NCI-H128 (cell line): Measurements from ENCODE around the gene TSC22D4.
A peak's percentile ranks its signal among the peaks of the same experiment; 100 is the strongest.
"Not testable (repeated sequence)": the region's sequence is repeated elsewhere in the genome, so short reads cannot be mapped to it uniquely, and the experiment has no call there.

Source experiments
- DNase-seq: peaks from one replicate; lab custom pipeline; 2025; ENCODE audit not compliant: unreplicated experiment; lab: John Stamatoyannopoulos, UW

Gene TSC22D4

GRCh38 chr7:100478958-100479660 is at the start of gene TSC22D4:
TSC22D4 (minus strand) TSS chr7:100479214; CDS start chr7:100478038, 1,176 bp downstream.
- peak; percentile 57 for DNase-seq

GRCh38 chr7:100528108-100528866 is 49.3 kb upstream of the TSC22D4 start:
- DNase-seq: not testable (repeated sequence)

DNA sequence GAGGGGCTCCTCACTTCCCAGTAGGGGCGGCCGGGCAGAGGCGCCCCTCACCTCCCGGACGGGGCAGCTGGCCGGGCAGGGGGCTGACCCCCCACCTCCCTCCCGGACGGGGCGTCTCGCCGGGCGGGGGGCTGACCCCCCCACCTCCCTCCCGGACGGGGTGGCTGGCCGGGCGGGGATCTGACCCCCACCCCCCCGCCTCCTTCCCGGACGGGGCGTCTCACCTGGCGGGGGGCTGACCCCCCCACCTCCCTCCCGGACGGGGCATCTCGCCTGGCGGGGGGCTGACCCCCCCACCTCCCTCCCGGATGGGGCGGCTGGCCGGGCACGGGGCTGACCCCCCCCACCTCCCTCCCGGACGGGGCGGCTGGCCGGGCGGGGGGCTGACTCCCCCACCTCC is 44.2 kb upstream of the TSC22D4 start:
- not testable (repeated sequence) for DNase-seq

GRCh38 chr7:100521909-100522593 is 43.0 kb upstream of the TSC22D4 start:
- not testable (repeated sequence) for DNase-seq

GRCh38 chr7:100521076-100521475 is 42.1 kb upstream of the TSC22D4 start:
- DNase-seq: no peak

DNA sequence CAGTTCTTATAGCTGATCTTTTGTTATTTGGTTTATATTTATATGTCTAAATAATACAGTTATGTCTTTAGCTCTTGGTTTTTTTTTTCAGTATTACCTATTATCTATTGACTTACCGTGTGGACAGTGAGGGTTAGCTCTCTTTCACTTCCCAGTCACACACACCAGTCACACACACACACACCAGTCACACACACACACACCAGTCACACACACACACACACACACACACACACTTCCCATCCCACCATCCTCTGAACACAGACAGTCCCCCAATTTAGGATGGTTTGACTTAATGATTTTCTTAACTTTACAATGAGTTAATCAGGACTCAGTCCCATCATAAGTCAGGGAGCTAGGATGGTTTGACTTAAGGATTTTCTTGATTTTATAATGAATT is 41.1 kb upstream of the TSC22D4 start:
- no peak for DNase-seq

GRCh38 chr7:100519580-100519979 is 40.6 kb upstream of the TSC22D4 start:
- DNase-seq: no peak

- DNase-seq: no peak
Measured at GRCh38 chr7:100517305-100517704, 38.3 kb upstream of the TSC22D4 start.

DNA sequence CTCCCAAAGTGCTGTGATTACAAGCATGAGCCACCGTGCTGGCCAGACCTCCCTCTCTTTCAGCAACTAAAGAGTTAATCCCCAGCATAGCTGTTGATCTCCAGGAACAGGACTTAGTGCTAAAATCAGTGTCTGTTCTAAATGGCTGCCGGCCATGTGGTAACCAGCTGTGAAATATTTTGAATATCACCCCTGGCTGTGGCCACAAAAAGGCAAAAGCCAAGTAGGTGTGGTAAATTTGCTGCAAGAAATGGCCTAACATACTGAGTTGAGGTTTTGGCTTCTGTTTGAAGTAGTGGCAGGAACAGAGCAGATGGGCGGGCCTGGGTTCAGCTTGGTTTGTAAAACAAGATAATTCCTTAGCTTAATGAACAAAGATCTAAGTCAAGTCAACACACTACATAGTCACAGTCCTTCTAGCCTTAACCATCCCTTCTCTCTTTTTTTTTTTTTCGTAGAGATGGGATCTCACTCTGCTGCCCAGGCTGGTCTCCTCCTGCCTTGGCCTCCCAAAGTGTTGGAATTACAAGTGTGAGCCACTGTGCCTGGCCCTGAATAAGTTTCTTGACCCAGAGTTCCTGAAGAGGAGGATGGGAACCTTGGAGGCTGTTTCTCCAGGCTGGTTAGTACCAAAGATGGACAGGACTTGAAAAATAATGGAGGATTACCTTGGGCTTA is 37.3 kb upstream of the TSC22D4 start:
- no peak for DNase-seq

- DNase-seq: no peak
Measured at GRCh38 chr7:100515072-100515532, 36.1 kb upstream of the TSC22D4 start.

GRCh38 chr7:100513212-100513810 is 34.3 kb upstream of the TSC22D4 start:
- DNase-seq: no peak

DNA sequence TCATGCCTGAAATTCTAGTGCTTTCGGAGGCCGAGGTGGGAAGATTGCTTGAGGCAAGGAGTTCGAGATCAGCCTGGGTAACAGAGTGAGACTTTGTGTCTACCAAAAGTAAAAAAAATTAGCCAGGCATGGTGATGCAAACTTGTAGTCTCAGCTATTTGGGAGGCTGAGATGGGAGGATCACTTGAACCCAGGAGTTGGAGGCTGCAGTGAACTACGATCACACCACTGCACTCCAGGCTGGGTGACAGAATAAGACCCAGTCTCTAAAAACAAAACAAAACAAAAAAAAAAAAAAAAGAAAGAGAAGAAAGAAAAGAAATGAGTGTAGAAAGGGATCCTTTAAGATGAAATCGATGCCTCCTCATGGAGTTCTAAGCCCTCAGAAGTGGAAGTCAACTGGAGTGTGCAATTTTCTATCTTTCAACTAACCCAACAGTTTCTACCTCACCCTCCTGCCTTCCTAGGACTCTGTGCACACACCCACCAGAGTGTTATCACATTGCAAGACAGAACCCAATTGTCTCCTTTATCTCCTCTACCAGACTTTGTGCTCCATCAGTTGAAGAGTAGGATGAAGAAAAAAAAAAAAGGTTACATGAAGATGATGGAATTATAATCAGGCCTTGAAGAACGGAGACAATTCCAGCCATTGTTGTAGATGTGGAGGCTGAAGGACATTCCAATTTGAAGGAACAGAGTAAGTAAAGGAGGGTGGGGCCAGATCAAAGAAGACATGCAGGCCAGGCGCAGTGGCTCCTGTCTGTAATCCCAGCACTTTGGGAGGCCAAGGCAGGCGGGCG is 31.6 kb upstream of the TSC22D4 start:
- no peak for DNase-seq

DNA sequence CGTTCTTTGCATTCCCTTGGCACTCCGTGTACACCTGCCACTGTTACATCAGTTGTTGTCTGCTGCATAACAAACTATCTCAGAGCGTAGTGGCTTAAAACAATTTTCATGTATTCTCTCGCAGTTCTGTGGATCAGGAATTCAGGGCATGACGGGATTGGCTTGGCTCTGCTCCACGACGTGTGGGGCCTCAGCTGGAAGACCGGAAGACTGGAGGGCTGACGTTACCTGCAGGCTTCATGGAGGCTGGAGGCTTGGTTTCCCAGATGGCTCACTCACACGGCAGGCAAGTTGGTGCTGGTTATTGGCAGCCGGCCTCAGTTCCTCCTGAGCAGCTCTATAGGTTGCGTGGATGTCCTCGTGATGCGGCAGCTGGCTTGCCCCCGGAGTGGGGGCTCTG is 30.2 kb upstream of the TSC22D4 start:
- no peak for DNase-seq

DNA sequence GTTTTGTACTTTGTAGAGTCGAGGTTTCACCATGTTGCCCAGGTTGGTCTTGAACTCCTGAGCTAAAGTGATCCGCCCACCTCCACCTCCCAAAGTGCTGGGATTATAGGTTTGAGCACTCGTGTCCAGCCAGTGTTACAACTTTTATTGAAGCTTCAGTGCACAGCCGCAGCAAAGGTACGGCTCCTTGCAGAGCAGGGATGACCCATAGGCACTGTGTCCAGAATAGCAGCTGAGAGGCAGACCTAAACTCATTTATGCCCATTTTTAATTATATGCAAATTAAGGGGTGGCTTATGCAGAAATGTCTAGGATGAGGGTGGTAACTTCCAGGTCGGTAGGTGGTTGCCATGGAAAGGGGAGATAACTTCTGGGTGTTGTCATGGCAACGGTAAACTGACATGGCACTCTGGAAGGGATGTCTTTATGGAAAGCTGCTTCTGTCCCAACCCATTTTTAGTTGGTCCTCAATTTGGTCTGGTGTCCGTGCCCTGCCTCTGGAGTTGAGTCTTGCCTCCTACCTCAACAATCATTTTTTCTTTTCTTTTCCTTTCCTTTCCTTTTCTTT is 27.4 kb upstream of the TSC22D4 start:
- DNase-seq: no peak

- no peak for DNase-seq
Measured at GRCh38 chr7:100504887-100505611, 26.0 kb upstream of the TSC22D4 start.

DNA sequence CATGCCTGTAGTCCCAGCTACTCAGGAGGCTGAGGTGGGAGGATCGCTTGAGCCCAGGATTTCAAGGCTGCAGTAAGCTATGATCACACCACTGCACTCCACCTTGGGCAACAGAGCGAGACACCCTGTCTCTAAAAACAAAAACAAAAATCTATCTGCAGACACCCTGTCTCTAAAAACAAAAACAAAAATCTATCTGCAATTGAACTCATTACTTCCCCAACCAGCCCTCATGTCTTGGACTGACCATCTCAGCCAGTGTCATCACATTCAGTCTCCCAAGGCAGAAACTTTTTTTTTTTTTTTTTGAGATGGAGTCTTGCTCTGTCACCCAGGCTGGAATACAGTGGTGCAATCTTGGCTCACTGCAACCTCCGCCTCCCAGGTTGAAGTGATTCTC is 25.0 kb upstream of the TSC22D4 start:
- DNase-seq: not testable (repeated sequence)

DNA sequence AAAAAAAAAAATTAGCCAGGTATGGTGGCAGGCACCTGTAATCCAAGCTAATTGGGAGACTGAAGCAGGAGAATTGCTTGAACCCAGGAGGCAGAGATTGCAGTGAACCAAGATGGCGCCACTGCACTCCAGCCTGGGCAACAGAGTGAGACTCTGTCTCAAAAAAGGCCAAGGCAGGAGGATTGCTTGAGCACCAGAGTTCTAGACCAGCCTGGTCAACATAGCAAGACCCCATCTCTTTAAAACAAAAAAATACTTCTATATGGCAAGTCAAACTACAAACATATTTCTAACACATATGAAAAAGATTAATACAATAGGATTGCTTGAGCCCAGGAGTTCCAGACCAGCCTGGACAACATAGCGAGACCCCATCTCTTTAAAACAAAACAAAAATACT is 21.7 kb upstream of the TSC22D4 start:
- not testable (repeated sequence) for DNase-seq

GRCh38 chr7:100496509-100496908 is 17.5 kb upstream of the TSC22D4 start:
- no peak for DNase-seq
